Measurements from ENCODE around the gene RPS16. TPM values are rescaled to one million over a fixed set of nuclear protein-coding genes. Genes with fewer than 3 reads are reported as not detected.
"Not testable (repeated sequence)": the region's sequence is repeated elsewhere in the genome, so short reads cannot be mapped to it uniquely, and the experiment has no call there.

RPS16 gene
- 1,176 TPM for total RNA-seq
- long read RNA-seq, transcript RPS16-207 (5 exons, 492 nt), result minor isoform, 7 of 324 reads
- long read RNA-seq, transcript RPS16-201 (5 exons, 560 nt), result major isoform, 224 of 324 reads
- long read RNA-seq, partial matches to known transcripts, result 91 of 324 reads
- long read RNA-seq, other reads (novel, unspliced or antisense), result 0 of 324 reads

DNA sequence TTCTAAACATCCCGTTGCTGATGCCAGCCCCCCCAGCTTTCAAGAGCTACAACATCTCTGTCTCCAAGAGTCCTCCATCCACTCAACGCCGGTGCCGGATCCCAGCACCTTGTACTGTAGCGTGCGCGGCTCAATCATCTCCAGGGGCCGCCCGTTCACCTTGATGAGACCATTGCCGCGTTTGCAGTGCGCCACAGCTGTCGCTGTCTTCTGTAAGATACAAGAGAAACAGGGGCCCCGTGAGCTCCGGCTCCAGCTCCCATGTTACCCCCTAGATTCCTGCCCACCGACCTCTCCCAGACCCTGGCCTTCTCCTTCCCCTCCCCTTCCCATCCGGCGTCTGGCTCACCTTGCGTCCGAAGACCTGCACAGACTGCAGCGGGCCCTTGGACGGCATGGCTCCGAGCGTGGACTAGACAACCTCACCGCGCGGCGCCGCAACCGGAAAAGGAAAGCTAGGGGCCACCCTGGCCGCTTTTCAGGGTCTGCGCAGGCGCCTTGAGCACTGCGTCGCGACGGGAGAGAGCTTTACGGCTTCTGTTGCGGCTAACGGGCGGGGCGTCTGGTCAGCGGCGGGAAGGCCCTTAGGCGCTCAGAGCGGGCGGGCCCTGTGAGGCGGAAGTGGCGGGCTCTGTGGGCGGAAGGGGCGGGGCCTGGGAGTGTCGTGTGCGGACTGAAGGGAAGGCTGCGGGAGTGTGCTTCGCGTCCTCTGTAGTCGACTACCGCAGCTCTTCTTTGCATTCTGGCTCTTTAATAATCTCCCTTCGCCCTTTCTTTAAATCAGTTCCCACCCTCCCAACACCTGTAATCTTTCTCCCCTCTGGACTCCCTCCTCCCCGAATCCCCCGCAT is at the start of gene RPS16:
TSS of gene RPS16 (minus strand) at position 451 of the 851 bp plus-strand sequence. CDS start at position 397, 54 bp downstream.
- ATAC-seq (ENCODE audit: poor library complexity) (peak; percentile 99), DNase-seq (peak; percentile 99)
- intact Hi-C loops (cut with DNase I), result loop anchor here (5.0 kb wide), 1 partner anchor 107 kb away; the partner anchor contains the start of gene EID2

DNA sequence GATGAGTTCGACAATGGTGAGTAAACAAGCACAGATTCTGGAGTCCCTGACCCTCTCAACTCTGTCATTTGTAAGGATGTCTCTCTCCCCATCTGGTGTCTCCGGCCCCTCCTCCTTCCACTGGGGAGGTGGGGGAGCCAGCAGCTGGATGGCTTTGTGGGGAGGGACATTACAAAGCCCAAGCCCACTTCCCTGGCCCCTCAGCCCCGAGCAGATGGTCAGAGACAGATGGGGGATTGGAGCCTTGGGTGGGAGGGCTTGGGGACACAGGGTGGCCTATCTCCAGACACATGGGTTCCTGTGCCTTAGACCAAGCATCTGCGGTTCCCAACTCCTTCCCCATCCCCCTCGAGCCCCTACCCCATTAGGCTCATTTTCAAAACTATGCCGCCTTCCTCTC is 47.4 kb upstream of the RPS16 start:
- ATAC-seq (ENCODE audit: poor library complexity), result no peak
- intact Hi-C loops (cut with DNase I), result no loop called here

DNA sequence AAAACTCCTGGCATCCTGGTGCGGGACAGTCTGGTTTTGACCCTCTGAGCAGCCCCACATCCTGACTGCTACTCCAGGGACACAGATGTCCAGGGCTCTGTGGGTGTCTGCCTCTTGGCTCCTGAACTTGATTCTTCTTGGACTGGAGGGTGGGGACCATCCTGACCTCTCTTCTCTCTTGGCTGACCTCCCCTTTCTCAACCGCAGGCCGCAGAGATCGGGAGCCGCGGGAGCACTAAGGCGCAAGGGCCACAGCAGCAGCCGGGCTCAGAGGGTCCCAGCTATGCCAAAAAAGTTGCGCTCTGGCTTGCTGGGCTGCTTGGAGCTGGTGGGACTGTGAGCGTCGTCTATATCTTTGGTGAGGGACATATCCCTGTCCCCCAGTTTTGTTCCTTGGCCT is 45.9 kb upstream of the RPS16 start:
- intact Hi-C loops (cut with DNase I), result no loop called here
- no peak for ATAC-seq (ENCODE audit: poor library complexity)
- no peak for DNase-seq

More for the DNA sequence above, 47.4 kb upstream of the RPS16 start:
- no peak for DNase-seq

DNA sequence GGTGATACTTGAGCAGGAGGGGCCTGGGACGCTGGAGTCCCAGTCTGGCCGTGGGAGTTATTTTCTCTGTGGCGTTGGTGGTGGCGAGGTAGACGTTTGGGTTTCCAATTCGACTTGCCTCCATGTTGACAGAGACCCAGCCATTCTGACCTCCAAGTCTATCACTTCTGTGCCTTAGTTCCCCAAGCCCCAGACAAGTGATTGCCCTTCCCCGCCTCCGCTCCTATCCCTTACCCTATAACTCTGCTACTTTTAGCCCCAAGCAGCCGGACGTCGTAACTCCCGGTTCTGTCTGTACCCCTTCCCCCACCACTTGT is 45.4 kb upstream of the RPS16 start:
- DNase-seq (no peak), ATAC-seq (ENCODE audit: poor library complexity) (no peak)
- intact Hi-C loops (cut with DNase I), result no loop called here

DNA sequence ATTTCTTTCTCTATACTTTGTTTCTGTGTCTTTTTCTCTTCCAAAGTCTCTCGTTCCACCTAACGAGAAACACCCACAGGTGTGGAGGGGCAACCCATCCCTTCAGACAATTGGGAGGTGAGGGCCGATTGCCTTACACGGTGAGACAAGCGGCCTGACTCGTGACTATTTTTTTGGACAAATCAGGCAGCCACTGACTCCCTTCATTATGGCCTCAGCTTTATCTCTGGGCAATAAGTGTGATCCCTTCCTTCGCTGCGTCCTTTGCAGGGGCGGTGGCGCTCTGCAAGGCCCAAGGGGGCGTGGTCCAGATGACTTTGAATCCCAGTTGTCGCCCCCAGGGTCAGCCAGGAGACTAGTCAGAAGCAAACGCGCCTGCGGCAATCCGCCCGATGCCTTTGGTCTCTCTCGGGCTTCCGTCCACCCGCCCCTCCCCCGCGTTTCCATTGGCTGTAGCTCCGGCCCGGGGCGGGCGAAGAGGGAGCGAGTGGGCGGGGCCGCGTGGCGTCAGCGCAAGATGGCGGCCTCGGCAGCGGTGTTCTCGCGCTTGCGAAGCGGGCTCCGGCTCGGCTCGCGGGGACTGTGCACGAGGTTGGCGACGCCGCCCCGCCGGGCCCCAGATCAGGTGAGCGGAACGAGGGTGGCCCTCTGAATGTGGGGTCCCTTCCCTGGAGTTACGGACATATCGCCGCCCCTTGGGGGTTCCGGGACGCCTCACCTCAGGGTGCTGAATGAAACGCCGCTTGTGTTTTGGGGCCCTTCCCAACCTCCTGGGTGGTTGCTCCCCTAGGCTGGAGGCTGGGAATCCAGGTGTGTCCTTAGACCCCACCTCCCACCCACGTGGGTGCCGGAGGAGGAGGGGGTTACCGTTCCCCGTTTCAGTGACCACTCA is 44.8 kb upstream of the RPS16 start, which contains the start of gene TIMM50:
TSS of gene TIMM50 (plus strand) at position 502 of the 892 bp plus-strand sequence. CDS start at position 518, 16 bp downstream.
- intact Hi-C loops (cut with DNase I), result no loop called here
- DNase-seq (peak; percentile 99), ATAC-seq (ENCODE audit: poor library complexity) (peak; percentile 99)

DNA sequence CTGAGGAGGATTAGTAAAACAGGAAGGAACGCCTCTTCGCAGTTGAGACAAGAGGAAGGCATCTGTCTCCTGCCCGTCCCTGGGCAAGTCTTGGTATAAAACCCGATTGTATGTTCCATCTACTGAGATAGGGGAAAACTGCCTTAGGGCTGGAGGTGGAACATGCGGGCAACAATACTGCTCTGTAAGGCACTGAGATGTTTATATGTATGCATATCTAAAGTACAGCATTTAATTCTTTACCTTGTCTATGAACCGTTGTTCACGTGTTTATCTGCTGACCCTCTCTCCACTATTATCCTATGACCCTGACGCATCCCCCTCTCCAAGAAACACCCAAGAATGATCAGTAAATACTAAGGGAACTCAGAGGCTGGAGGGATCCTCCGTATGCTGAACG is 44.2 kb upstream of the RPS16 start:
- ATAC-seq (ENCODE audit: poor library complexity) (no peak), DNase-seq (no peak)
- intact Hi-C loops (cut with DNase I), result no loop called here

DNA sequence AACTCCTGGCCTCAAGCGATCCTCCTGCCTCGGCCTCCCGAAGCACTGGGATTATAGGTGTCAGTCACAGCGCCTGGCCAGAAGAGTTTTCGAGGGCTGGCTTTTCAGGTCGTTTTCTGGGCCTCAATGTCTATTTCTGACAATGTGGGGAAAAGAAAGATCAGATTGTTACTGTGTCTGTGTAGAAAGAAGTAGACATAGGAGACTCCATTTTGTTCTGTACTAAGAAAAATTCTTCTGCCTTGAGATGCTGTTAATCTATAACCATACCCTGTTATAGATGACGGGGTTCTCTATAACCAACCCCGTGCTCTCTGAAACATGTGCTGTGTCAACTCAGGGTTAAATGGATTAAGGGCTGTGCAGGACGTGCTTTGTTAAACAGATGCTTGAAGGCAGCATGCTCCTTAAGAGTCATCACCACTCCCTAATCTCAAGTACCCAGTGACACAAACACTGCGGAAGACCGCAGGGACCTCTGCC is 43.6 kb upstream of the RPS16 start:
- intact Hi-C loops (cut with DNase I); ATAC-seq (ENCODE audit: poor library complexity); DNase-seq: not testable (repeated sequence)

DNA sequence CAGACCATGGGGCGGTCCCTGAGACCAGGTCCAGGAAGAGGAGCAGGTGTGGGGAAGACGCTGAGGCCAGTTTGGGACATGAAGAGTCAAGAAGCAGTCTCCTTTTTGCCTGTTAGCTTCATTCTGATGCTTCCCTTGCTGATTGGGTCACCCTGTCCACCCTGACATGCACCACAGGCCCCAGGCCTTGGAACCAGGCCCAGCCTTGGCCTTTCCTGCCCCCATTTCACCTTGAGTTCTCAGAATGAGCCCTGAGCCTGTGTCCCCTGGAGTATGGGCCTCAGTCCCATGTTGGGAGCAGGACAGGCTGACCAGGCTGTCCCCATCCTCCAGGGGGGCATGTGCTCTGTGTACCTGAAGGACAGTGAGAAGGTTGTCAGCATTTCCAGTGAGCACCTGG is 40.0 kb upstream of the RPS16 start:
- ATAC-seq (ENCODE audit: poor library complexity) (peak; percentile 6), DNase-seq (peak; percentile 50)
- intact Hi-C loops (cut with DNase I), result loop anchor here (2.0 kb wide), 1 partner anchor 57 kb away; the partner anchor contains the start of gene EID2B

DNA sequence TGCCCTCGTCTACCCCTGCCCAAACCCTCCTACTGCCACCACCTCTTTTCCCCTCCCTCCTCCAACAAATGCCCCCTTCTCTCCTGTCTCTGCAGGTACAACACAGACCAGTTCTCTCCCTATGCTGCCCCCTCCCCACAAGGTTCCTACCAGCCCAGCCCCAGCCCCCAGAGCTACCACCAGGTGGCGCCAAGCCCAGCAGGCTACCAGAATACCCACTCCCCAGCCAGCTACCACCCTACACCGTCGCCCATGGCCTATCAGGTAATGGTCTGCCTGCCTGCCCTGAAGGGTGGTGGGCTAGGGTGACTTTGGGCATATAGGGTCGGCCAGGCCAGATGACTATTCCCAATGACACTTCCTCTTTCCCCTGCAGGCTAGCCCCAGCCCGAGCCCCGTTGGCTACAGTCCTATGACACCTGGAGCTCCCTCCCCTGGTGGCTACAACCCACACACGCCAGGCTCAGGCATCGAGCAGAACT is 38.4 kb upstream of the RPS16 start:
- peak; percentile 73 for DNase-seq
- peak; percentile 69 for ATAC-seq (ENCODE audit: poor library complexity)
- intact Hi-C loops (cut with DNase I), result loop anchor here (2.0 kb wide), 1 partner anchor 59 kb away; the partner anchor contains the start of gene EID2B

DNA sequence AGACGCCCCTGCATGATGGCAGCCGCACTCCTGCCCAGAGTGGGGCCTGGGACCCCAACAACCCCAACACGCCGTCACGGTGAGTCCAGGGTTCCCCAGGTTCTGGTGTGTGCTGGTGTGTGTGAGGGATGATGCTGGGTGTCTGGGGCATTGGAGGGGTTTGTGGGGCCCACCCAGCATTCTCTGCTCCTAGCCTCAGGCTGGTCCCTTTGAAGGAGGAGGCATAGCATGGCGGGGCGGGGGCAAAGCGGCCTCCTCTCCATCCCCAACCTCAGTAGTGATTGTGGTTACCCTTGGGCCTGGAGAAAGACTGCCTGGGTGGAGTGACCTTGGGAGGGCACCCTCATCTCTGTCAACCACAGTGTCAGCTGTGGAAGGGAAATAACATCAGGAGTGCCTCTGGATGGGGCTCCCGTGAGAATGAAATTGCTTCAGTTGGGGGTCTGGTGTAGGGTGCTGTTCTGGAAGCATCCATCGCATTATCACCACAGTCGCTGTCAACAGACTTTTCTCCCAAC is 37.8 kb upstream of the RPS16 start:
- no peak for ATAC-seq (ENCODE audit: poor library complexity)
- intact Hi-C loops (cut with DNase I), result no loop called here
- DNase-seq, result no peak

DNA sequence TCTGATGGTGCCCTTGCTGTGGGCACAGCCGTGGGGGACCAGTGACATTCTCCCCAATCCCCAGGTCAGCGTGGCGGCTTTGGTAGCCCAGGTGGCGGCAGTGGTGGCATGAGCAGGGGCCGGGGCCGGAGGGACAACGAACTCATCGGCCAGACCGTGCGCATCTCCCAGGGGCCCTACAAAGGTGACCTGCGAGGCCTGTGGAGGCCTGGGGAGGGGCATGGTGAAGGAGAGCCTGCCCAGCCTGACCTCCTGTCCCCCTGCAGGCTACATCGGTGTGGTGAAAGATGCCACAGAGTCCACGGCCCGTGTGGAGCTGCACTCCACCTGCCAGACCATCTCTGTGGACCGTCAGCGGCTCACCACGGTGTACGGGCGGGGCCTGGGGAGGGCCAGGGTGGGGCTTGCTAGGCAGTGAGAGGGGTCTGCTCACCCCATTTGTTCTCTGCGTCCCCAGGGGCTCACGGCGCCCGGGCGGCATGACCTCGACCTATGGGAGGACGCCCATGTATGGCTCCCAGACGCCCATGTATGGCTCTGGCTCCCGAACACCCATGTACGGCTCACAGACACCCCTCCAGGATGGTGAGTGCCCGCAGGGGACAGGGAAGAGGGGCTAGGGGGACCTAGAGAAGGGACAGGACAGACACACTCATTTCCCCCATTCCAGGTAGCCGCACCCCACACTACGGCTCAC is 37.1 kb upstream of the RPS16 start:
- intact Hi-C loops (cut with DNase I), result no loop called here
- ATAC-seq (ENCODE audit: poor library complexity), result no peak
- DNase-seq, result no peak

DNA sequence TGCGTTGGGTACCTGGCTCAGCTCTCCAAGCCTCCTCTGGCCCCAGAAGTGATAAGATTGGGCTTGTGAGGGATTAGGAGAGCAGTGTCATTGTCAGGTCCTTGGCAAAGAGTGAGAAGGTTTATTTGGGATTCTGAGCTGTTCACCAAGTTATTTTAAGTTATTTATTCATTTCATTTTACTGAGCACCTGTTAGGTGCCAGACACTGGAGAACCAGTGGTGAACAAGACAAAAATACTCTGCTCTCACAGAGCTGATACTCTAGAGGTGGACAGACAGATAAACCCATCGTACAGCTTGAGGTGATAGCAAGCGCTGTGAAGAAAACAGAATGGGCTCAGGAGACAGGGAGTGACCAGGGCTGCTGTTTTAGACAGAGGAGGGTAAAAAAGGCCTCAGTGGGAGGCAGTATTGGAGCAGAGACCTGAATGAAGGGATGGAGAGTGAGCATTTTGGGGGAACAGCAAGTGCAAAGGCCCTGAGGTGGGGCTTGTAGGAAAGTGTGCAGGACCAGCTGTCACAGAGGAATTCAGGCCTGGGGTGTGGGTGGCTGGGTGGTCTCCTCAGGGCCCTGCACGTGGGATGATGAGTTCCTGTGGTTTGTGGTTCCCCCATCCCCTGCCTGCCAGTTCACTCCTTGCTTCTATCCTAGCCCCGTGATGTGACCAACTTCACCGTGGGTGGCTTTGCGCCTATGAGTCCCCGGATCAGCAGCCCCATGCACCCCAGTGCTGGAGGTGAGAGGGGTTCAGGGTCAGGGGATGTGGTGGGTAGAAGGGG is 36.2 kb upstream of the RPS16 start:
- intact Hi-C loops (cut with DNase I), result no loop called here
- no peak for ATAC-seq (ENCODE audit: poor library complexity)
- DNase-seq, result no peak

DNA sequence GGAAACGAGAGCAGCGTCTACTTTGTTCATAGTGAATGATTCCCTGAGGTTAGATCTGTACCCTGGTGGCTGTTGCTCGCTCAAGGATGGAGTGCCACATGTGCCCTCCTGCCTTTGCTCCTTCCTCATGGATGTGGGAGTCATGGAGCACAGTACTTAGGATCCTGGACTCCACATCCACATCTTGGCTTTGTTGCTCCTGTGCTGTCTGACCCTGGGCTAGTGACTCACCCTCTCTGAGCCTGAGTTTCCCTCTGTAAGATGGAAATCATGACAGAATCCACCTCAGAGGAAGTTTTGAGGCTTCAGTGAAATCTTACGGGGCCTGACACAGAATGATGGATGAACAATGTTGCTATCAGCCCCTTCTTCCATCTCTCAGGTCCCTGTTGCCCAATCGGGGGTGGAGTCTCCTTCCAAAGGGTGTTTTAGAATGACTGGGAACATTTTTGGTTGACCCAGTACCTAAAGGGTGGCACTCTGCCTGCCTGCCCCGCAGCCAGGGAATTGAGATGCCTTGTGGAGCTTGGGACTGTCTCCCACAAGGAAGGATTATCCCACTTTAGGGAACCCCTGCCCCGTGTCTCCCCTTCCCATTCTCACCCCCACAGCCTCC is 35.1 kb upstream of the RPS16 start:
- intact Hi-C loops (cut with DNase I), result no loop called here
- DNase-seq, result no peak
- no peak for ATAC-seq (ENCODE audit: poor library complexity)

DNA sequence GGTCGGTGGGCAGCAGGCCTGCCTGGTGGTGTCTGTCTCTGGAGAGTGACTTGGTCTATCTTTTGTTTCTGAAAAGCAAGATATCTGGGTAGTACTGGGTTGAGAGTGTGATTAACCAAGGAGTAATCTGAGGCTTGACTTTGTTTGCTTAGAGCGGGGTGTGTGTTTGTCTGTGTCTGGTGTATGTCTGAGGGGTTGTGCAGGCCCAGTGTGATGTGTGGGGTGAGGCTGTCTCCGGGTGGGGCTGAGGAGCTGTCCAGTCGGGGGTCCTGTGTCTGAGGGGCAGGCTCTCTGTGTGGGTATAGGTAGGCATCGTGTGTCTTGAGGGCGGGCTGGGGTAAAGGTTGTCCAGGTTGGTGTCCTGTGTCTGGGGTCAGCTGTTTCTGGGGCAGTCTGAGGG is 33.8 kb upstream of the RPS16 start:
- intact Hi-C loops (cut with DNase I), result no loop called here
- DNase-seq (no peak), ATAC-seq (ENCODE audit: poor library complexity) (no peak)

DNA sequence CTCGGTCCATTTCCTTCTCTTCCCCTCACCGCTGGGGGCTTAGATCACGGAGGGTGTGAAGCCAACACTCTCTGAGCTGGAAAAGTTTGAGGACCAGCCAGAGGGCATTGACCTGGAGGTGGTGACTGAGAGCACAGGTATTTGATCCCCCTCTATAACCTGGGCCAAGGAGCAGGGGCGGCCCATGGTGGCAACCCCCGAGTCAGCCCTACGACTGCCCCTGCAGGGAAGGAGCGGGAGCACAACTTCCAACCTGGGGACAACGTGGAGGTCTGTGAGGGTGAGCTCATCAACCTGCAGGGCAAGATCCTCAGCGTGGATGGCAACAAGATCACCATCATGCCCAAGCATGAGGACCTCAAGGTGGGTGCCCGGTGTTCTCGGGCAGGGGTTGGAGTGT is 33.3 kb upstream of the RPS16 start:
- ATAC-seq (ENCODE audit: poor library complexity), result no peak
- intact Hi-C loops (cut with DNase I), result no loop called here
- no peak for DNase-seq

DNA sequence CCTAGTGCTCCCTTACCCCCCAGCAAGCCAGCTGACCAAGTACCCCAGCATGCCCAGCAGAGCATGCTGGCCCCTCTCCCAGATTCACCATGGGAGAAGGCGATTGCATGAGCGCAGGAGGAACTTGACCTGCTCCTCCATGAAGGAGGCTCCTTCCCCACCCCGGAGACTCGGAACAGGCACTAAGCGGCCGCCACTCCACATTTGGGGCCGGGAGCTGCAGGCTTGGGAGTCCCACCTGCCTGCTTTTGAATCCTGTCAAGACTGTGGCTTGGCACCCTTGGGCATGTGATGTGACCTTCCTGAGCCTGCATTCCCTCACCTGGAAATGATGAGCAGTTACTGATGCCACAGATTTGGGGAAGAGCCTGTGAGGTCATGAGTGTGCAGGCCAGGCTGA is 32.2 kb upstream of the RPS16 start:
- no peak for ATAC-seq (ENCODE audit: poor library complexity)
- intact Hi-C loops (cut with DNase I), result no loop called here
- DNase-seq, result no peak

All from Right ventricle myocardium superior (tissue), 1 donor.